HG02970 (cell line): ENCODE results near the gene CFL1.
"Not testable (repeated sequence)": the region's sequence is repeated elsewhere in the genome, so short reads cannot be mapped to it uniquely, and the experiment has no call there.

Source experiments
- ATAC-seq: cut with Tn5 transposase; IDR thresholded peaks from one replicate; pipeline ENCODE4 v1.9.1; 2021; ENCODE audit warnings: mild to moderate bottlenecking, moderate library complexity, moderate number of reproducible peaks; ENCODE audit not compliant: unreplicated experiment, low FRiP score

The CFL1 gene

GRCh38 chr11:65857853-65858680 lies at the start of gene CFL1:
Gene CFL1, minus strand, starts transcription at chr11:65858180. Its CDS starts 81 bp downstream, at chr11:65858099.
- ATAC-seq, result peak; percentile 50

GRCh38 chr11:65906602-65907001 lies 48.6 kb upstream of the CFL1 start:
- no peak for ATAC-seq

- no peak for ATAC-seq
Measured at GRCh38 chr11:65903715-65904114, 45.7 kb upstream of the CFL1 start.

GRCh38 chr11:65903068-65903481 lies 45.1 kb upstream of the CFL1 start:
- no peak for ATAC-seq

- ATAC-seq, result no peak
Measured at GRCh38 chr11:65900899-65901180, 42.9 kb upstream of the CFL1 start.

- ATAC-seq, result peak; percentile 88
Measured at GRCh38 chr11:65900125-65900898, 42.3 kb upstream of the CFL1 start, which contains the start of gene FOSL1. Gene FOSL1, minus strand, starts transcription at chr11:65900388. Its CDS starts 49 bp downstream, at chr11:65900339.

GRCh38 chr11:65899356-65900124 lies 41.6 kb upstream of the CFL1 start:
- no peak for ATAC-seq

- ATAC-seq, result no peak
Measured at GRCh38 chr11:65898656-65899355, 40.8 kb upstream of the CFL1 start.

- ATAC-seq, result no peak
Measured at GRCh38 chr11:65897020-65897471, 39.1 kb upstream of the CFL1 start.

GRCh38 chr11:65896034-65896999 lies 38.3 kb upstream of the CFL1 start:
- ATAC-seq, result no peak

- no peak for ATAC-seq
Measured at GRCh38 chr11:65895482-65895981, 37.6 kb upstream of the CFL1 start.

GRCh38 chr11:65894034-65894591 lies 36.1 kb upstream of the CFL1 start:
- ATAC-seq, result no peak

GRCh38 chr11:65892661-65893317 lies 34.8 kb upstream of the CFL1 start:
- ATAC-seq, result no peak

- ATAC-seq, result not testable (repeated sequence)
Measured at GRCh38 chr11:65892137-65892540, 34.2 kb upstream of the CFL1 start.

GRCh38 chr11:65891219-65892136 lies 33.5 kb upstream of the CFL1 start:
- no peak for ATAC-seq

- ATAC-seq, result peak; percentile 50
Measured at GRCh38 chr11:65890324-65891218, 32.6 kb upstream of the CFL1 start, which contains the start of gene CCDC85B. Gene CCDC85B, plus strand, starts transcription at chr11:65890673. Its CDS starts 111 bp downstream, at chr11:65890784.
